SW480 (cell line): Measurements from ENCODE around the gene ABCD3.

ENCODE experiments used
- DNase-seq: peaks from one replicate; pipeline ENCODE4 v3.0.0-alpha.2; 2016; ENCODE audit warnings: low spot score

Gene ABCD3

GRCh38 chr1:94527447-94528031 is 109.3 kb downstream of the ABCD3 start:
- DNase-seq, result peak; percentile 33

DNA sequence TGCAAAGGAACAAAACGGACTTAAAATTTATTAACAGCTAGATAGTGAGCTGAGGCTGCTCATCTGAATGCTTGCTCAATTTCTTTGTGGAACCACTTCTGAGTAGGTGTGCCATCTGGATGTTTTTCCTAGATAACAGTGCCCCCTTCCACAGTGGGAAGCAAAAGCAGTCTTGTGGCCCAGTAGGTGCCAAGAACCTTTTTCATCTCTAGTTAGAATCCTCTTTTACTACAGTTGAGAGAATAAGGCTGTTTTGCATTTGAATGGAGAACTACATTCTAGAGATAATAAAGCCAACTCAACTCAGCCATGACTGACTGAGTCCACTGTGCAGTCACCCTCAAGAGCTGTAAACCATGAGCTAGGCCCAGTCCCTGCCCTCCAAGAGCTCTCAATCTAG is 110.1 kb downstream of the ABCD3 start:
- no peak for DNase-seq

DNA sequence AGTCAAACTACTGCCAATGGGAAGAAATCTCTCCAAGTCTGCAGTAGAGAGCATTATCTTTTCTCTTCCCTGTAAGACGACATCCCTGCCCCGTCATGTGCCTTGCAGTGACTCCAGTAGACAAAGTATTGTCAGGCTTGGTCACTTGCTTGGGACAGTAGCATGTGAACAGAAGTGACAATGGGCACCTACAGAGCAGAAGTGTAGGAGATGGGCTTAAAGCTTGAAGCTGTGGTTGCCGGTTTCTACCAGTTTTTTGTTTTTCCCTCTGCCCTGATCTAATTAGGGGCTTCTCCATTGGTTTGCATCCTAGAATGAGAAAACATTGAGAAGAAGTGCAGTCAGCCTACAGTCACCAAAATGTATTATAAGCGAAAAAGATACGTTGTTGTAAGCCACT is 110.6 kb downstream of the ABCD3 start:
- no peak for DNase-seq

- no peak for DNase-seq
Observed at GRCh38 chr1:94529416-94529815, 111.2 kb downstream of the ABCD3 start.

GRCh38 chr1:94530373-94530878 is 112.2 kb downstream of the ABCD3 start:
- DNase-seq, result no peak

DNA sequence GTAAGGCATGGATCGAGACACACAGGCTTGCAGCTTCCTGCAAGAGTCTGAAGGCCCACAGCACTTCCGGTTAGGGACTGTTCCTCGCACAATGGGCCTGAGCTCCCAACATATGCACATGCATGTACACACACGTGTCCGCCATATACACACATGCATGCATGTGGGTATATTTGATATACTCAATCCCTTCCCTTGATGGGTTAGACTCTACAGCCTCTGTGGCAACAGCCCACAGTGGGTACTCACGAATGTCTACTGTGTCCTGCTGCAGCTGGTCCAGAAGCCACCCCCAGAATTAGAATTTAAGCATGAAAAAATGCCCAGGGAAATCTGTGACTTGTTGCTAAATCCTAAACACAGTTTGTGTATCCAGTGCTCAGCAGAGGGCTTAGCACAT is 113.5 kb downstream of the ABCD3 start:
- no peak for DNase-seq

DNA sequence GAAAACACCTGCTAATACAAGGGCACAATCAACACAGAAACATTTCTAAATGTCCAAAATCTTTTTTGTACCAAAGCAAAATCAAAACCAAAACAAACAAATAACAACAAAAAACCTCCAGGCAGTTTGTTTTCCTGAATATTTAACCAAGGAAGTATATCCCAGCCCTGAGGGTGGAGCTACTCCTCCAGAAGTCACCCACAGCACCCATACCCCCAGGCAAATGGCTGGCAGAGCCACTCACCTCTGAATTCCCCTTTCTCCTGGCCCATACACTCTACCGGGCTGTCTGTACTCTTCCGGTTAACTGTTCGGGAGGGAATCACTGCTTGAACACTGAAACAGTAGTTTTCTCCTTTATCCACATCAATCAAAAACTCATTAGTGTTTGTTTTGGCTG is 113.9 kb downstream of the ABCD3 start:
- no peak for DNase-seq

DNA sequence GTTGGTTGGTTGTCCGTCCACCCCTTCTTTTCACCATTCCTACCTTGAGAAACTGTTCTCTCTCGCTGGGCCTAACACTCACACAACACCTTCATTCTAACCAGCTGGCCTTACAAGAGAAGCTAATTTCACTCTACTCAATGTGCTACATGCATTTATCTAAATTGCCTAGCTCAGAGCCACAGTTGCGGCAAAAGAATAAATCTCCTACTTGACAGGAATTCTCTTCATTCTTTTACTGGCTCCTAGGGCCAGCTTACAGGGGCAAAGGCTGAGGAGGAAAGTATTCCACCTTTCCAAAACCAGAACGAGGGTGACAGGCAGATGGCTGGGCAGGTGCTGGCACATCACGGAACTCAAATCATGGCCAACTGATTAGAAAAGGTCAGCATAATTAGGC is 116.9 kb downstream of the ABCD3 start:
- no peak for DNase-seq

- no peak for DNase-seq
Observed at GRCh38 chr1:94535879-94536278, 117.7 kb downstream of the ABCD3 start.

DNA sequence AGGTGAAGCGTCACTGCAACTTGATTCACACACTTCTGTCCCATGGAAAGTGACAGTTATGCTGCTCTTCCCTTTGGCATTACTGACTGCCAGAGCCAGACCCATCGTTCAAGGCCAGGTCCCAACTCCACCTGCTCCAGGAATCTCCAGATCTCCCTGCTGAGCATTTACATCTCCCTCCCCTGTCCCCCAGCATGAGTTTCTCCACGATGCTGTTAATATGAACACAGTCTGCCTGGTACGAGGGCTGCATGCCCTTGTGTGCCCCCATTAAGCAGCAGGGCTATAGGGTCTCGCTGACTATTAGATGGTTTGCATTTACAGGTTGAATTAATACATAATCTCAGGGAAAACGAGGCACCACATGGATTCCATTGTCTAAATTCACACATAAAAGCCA is 119.1 kb downstream of the ABCD3 start:
- no peak for DNase-seq

DNA sequence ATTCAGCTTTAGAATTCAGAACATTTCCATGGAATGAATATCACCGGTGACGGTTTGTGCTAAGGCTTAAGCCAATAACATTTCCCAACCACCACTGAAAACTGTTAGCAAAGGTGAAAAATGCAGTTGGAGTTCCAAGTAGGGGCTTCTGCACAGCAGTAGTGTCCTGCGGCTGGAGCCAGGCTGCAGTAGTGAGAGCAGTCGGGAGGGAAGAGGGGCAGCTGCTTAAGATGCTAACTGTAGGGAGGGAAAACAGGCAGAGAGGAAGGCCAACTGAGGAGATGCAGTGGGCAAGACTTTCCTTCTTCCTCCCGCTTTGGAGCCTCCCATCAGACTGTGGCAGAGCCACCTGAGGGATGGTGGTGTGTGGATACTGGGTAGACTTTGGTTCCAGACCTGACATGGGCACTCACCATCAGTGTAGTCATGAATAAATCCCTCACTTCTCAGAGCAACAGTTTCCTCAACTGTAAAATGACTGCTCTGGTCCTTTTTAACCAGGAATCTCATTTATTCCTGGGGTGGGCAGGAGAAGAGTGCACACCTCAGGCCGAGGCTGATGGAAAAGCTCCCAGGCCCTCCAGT is 120.1 kb downstream of the ABCD3 start:
- DNase-seq, result no peak

DNA sequence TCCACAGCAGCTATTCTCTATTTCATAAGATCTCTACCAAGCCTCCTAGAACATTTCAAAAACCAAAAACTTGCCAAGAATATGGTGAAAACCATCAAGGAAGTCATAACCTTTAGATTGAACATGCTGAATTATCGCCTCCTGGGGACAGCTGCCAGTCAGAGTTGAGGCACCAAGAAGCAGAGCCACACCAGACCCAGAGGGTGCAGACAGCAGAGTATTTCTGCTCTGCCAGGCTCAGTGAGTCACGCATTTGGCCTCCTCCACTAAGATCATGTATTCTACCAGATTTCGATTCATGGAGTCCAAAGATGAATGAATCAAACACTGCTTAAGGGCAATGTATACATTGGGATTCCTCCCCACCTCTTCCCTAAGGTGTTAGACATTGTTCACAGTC is 121.3 kb downstream of the ABCD3 start:
- DNase-seq, result no peak

GRCh38 chr1:94540440-94541245 is 122.5 kb downstream of the ABCD3 start:
- peak; percentile 41 for DNase-seq

DNA sequence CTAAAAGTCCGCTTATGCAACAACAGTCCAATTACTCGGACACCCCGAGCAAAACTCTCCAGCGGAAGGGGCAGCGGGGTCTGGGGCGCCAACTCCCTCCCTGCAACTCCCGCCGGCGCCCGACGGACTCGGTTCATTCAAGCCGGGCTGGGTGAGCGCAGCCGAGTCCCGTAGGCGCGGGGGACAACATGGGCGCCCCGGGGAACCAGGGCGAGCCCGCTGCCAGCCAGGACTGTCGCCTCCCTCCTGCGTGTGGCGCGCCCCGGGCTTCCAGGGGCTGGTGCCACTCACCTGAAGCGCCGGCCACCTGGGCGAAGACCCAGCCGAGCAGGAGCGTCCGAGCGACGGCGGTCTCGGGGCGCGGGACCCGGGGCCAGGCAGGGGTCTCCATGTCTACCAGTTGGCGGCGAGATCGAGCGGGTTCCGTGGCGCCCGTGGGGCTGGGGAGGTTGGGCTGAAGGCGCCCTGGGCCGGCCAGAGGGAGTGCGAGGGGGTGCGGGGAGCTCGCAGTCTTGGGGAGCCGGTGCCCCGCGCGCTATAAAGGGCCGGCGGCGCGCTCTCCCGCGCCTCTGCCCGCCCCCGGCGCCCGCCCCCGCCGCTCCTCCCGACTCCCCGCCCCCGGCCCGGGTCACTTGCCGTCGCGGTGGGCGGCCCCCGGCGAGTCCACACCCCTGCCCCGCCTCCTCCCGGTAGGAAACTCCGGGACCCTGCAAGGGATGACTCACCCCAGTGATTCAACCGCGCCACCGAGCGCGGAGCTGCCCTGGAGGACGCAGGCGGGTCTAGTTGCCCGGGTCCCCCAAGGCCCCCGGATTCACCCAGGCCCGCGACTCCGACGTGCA is 123.3 kb downstream of the ABCD3 start, which contains the start of gene F3:
Gene F3, minus strand, starts transcription at position 514 of the 842 bp plus-strand sequence. Its CDS starts 123 bp downstream, at position 391.
- DNase-seq, result peak; percentile 84

DNA sequence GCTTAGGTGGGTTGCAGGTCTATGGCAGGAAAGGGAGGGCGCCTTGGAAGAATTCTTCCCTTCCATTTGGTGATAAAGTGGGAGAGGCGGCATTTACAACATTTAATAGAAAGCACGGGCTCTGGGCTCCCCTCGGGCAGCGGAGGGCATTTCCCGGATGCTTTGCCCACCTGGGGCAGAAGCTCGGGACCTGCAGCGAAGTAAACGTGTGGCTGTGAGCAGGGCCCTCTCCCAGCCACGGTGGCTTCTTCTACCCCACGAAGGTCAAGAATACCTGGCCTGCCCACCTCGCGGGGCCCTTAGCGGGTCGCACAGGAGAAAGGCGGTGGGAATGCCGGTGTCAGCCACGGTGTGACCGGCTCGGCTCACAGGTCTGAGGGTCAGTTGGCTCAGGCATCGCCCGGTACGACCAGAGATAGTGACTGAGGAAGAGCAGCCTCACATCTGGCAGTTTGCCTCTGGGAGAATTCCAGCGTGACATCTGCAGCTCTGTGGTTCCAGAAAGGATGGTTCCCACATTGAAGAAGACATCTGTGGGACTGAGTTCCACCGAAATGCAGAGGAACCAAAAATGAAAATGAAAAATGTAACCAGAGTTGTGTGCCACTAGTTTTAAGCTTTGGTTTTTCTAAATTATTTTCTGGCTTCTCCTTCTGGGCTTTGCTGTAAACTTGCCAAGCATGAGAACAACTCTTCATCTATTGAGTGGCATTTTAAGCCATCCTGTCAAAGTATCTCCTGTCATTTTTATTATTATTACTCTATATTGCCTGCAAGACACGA is 124.1 kb downstream of the ABCD3 start:
- DNase-seq, result no peak

- DNase-seq, result no peak
Observed at GRCh38 chr1:94543001-94543400, 124.8 kb downstream of the ABCD3 start.

DNA sequence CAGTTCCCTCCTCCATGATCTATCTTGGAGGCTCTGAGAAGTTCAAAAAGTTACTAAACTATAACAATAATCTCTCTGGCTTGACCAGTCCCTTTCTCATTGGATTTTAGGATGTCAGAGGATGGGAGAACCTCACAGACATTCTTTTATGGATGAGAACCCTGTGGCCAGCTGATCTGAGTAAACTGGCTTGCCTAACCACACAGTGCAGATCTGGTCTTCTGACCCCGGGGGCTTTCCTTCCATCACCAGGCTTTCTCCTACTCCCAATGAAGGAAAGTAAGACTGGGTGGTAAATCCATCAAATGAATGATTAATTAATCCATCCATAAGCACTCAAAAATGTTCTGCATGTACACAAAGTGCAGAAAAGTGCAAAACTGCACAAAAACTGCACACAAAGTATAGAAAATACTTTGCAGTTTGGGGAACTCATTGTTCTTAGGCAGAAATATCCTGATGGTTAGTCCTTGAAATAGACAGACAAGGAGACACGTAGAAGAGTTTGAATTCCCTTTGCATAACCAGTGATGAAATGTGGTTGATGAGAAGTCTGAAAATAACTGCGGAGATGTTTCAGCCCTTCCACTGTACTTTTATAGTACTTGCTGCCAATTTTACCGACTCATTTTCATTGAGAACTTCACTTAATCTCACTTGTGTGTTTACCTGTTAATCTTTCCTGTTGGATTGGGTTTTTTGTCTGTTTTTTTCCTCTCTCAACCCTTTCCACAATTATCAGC is 125.9 kb downstream of the ABCD3 start:
- DNase-seq, result no peak

DNA sequence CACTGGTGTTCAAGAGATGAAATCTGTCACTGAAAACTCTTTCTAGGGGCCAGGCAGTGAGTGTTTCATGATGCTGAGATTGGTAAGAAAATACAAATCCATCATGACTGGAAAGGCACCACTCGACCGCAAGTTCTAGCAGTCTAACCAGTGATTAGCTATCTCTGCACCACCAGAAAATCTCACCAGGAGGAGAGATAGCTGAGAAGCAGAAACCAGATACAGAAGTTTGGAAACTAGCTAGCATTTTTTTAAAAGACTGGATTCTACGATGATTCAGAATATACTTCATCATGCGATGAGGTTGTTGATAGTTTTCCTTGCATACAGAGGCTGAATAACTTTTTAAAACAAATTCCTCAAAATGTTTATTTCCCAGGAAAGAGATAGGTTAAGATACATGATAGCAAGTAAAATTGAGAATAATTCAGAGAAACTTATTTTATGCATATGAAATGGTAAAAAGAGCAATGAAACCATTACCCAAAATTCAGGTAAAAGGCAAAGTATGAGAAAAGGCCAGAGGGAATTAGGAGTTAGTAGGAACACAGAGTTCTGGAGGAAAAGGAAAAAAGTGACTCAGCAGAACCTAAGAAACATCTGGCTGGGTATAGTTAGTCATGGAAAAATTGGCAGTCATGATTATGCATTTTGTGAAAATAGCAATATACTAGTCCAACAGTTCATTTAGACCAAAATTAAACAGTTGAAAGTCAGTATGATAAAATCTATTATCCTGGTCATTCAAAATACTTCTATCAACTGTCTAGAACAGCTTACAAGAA is 126.7 kb downstream of the ABCD3 start:
- DNase-seq, result no peak

GRCh38 chr1:94549706-94550105 is 131.5 kb downstream of the ABCD3 start:
- no peak for DNase-seq

DNA sequence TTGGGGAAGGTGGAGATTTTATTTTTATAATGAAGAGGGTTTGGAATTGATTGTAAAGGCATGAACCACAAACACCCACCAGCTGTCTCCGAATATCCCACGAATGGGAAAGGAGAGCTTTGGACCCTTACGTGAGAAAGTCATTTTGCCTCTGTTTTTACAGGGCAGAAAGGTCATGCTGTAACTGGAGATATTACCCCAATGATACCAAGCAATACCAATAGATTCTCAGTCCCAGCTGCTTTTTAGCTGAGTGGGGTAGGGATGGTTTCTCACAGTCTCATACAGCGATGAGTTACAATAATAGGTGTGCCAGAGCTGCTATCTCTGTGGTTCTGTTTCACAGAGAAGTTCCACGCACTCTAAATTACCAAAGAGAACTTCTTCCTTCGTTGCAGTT is 132.2 kb downstream of the ABCD3 start:
- DNase-seq, result no peak
